SK-N-MC (cell line): ENCODE measurements around the gene HOXA1.

Experiments used
- EZH2 ChIP-seq: fragments of 200-600 bp; sonication (generic); IDR thresholded peaks from one replicate; pipeline ENCODE4 v1.6.1; 2017; ENCODE audit warnings: antibody characterized with exemption
- FOXP2 ChIP-seq: optimal IDR thresholded peaks from 2 replicates; pipeline ENCODE3; 2011; ENCODE audit warnings: mild to moderate bottlenecking, moderate library complexity; ENCODE audit not compliant: insufficient read depth; ENCODE audit errors: extremely low read length, control extremely low read depth
- POLR2AphosphoS5 ChIP-seq: IDR thresholded peaks from 2 replicates; pipeline ENCODE4 v1.6.1; 2012; ENCODE audit warnings: mild to moderate bottlenecking, low read depth, low read length, borderline replicate concordance

GRCh38 chr7:27118580-27118979 lies 22.8 kb upstream of the HOXA1 start:
- TF ChIP-seq EZH2 (no peak), POLR2AphosphoS5 (no peak), FOXP2 (no peak)
